Activated T-helper 17 cell treated with anti-CD3 and anti-CD28 coated beads, Interleukin-2, amount 50 U/mL, for 72 hours (primary cell): Measurements from ENCODE around the gene HEPACAM2. TPM values are rescaled to one million over a fixed set of nuclear protein-coding genes. Genes with fewer than 3 reads are reported as not detected.

Source experiments
- ATAC-seq: fragments of 150-1000 bp; cut with Tn5 transposase; replicated peaks from 2 replicates; pipeline ENCODE4 v1.10.0; 2021; ENCODE audit warnings: mild to moderate bottlenecking, moderate library complexity
- H3K27ac Mint-ChIP-seq: one replicate; pipeline ENCODE4 v1.8.0; 2022; ENCODE audit warnings: mixed read lengths
- H3K27me3 Mint-ChIP-seq: one replicate; pipeline ENCODE4 v1.8.0; 2022; ENCODE audit warnings: mixed read lengths
- H3K36me3 Mint-ChIP-seq: one replicate; pipeline ENCODE4 v1.8.0; 2022; ENCODE audit warnings: low read depth, mild to moderate bottlenecking, mixed read lengths
- H3K4me1 Mint-ChIP-seq: one replicate; pipeline ENCODE4 v1.8.0; 2022; ENCODE audit warnings: mixed read lengths
- H3K4me3 Mint-ChIP-seq: one replicate; pipeline ENCODE4 v1.8.0; 2022; ENCODE audit warnings: mild to moderate bottlenecking, mixed read lengths
- H3K9me3 Mint-ChIP-seq: one replicate; pipeline ENCODE4 v1.8.0; 2022; ENCODE audit warnings: mixed read lengths
- total RNA-seq, 2 donors: library from RNA; stranded (reverse); gene quantifications; one replicate each; pipeline ENCODE4 v1.2.3, GENCODE V29; 2022

The HEPACAM2 gene
- total RNA-seq, 2 donors from 2014 or later = not detected

DNA sequence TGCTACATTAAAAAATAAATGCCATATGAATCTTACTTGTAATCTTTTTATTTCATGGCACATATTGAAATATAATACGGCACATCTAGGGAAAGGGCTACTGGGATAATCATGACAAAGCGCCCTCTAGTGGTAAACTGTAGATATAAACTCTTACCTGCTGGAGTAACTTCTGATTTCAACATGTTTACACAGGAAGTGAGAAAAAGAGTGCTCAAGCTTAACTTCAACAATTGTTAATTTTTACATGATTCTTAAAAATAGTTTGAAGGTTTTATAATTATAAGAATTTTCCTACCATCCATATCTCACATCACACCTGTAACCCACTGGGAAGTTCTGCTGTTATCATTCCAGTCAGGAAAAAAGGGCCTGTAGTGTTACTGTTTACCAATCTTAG lies 2.0 kb upstream of the HEPACAM2 start:
- Mint-ChIP-seq H3K27me3 (no peaks in the 10 kb centered on the region), H3K4me3 (no peak overlapping the region), H3K27ac (no peak overlapping the region), H3K36me3 (no peaks in the 10 kb centered on the region), H3K9me3 (no peaks in the 10 kb centered on the region), H3K4me1 (peaks cover 5% of the 10 kb centered on the region)
- ATAC-seq = no peak

DNA sequence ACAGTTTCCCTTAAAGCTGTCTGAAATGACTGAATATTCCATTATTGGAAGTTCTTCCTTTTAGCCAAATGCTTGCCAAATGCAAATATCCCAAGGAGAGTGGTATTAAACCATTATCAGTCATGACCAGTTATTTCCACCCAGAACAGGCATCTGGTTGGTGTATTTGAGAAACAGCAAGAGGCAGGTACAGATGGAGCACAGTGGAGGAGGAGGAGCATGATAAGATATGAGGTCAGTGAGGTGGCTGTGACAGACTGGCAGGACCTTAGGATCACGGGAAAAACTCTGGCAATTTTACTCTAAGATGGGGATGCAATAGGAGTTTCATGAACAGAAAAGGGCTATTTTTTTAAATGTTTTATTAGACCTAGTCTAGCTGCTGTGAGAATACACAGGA lies 6.4 kb downstream of the HEPACAM2 start:
- H3K27ac Mint-ChIP-seq = no peak overlapping the region
- no peak for ATAC-seq
- H3K9me3 Mint-ChIP-seq = no peaks in the 10 kb centered on the region
- no peaks in the 10 kb centered on the region for H3K4me1 Mint-ChIP-seq
- no peak overlapping the region for H3K4me3 Mint-ChIP-seq
- peaks cover 24% of the 10 kb centered on the region for H3K27me3 Mint-ChIP-seq
- H3K36me3 Mint-ChIP-seq = no peaks in the 10 kb centered on the region

DNA sequence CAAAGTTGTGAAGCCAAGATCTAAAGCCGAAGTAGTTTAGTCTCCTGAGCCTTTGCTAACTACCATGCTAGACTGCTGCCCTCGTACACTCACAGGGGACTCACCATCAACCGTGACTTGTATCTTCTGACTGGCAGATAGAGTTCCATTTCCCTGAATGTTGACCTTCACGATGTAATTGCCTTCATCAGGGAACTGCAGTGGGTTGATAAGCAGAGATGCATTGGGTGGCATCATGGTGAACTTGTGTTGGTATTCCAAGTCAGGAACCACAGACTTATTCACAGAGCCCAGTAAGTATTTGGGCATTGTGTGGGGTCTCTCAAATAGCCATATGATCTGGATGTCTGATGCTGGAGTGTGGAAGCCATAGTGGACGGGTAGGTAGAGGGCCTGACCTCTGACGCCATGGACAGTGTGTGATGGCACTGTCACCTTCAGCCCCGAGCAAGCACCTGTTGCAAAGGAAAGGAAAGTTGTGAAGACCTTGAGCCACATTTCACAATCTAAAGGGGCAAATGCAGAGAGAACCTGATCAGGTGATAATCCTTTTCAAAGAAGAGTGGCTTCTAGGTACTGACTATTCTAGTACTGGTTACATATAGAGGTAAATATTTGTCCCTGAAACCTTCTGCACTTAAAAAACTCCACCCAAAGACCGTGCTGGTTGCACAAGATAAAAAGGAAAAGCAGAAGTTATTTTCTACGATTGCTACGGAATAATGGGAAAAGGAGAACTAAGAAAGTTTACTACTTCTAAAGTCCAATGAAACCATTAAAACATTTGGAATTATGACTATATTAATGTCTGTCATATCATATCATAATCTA lies 7.1 kb downstream of the HEPACAM2 start:
- H3K4me1 Mint-ChIP-seq = no peaks in the 10 kb centered on the region
- no peak overlapping the region for H3K27ac Mint-ChIP-seq
- H3K9me3 Mint-ChIP-seq = no peaks in the 10 kb centered on the region
- H3K4me3 Mint-ChIP-seq = no peak overlapping the region
- no peaks in the 10 kb centered on the region for H3K36me3 Mint-ChIP-seq
- ATAC-seq = no peak
- peaks cover 29% of the 10 kb centered on the region for H3K27me3 Mint-ChIP-seq

DNA sequence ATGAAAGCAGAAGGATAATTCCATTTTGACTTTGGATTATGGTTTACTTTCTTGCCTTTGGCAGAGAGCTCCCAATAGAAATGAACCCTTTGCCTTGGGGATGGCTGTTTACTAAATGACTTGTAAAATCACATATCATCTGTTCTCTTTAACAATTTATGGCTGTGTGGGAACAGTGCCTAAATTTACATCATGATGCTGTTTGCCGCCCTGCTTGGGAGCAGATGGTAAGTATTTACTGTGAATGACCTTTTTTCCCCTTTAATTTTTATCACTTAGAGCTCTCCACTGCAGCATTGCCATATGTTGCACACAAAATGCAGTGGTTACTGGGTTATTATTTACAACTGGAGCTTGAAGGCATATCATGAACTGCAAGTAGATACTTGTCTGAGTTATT lies 13.4 kb downstream of the HEPACAM2 start:
- H3K4me1 Mint-ChIP-seq = no peaks in the 10 kb centered on the region
- H3K27ac Mint-ChIP-seq = no peak overlapping the region
- no peaks in the 10 kb centered on the region for H3K36me3 Mint-ChIP-seq
- H3K4me3 Mint-ChIP-seq = no peak overlapping the region
- peaks cover 40% of the 10 kb centered on the region for H3K27me3 Mint-ChIP-seq
- ATAC-seq = no peak
- H3K9me3 Mint-ChIP-seq = no peaks in the 10 kb centered on the region

DNA sequence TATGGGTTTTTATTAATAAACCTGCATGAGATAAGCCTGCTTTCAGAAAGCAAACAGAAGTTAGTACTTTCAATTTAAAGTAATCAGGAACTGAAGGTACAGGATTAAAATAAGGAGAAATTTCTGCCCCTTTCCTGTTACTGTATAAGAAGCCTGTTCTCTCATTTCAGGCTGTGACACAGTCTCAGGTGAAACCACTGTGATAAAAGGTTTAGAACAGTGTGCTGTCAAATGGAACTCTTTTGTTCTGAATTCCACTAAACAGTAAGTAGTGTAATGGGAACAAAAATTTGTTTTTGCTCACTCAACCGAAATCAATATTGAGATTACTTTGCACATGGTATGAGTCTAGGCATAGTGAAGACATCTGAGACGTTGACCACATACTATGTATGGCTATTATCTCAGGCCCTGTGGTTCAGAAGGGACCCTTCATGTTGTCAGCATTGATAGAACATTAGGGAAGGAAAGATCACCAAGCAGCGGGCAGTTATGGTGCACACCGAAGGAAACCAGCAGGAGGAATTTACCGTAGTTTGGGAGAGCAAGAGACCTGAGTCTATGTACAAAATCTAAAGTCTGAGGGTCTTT lies 14.9 kb downstream of the HEPACAM2 start:
- H3K9me3 Mint-ChIP-seq = no peaks in the 10 kb centered on the region
- H3K27ac Mint-ChIP-seq = no peak overlapping the region
- ATAC-seq = no peak
- peaks cover 30% of the 10 kb centered on the region for H3K27me3 Mint-ChIP-seq
- H3K4me3 Mint-ChIP-seq = no peak overlapping the region
- no peaks in the 10 kb centered on the region for H3K4me1 Mint-ChIP-seq
- no peaks in the 10 kb centered on the region for H3K36me3 Mint-ChIP-seq

DNA sequence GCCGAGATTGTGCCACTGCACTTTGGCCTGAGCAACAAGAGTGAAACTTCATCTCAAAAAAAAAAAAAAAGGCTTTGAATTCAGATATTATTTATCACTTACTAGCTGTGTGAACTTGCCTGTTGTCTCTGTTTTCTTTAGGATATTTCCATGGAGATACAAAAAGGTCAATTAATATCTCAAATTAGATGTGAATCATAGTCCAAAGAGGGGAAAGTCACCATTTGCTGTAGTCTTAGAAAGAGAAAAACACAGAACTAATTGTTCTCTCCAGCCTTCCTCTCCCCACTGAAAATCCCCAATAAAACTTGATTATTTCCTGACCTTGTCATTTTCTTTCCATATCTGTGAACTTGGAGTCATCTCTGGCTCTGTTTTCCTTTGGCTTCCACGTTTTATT lies 21.2 kb downstream of the HEPACAM2 start:
- peaks cover 11% of the 10 kb centered on the region for H3K27me3 Mint-ChIP-seq
- no peak for ATAC-seq
- H3K36me3 Mint-ChIP-seq = no peaks in the 10 kb centered on the region
- no peak overlapping the region for H3K4me3 Mint-ChIP-seq
- no peak overlapping the region for H3K27ac Mint-ChIP-seq
- H3K4me1 Mint-ChIP-seq = no peaks in the 10 kb centered on the region
- no peaks in the 10 kb centered on the region for H3K9me3 Mint-ChIP-seq

DNA sequence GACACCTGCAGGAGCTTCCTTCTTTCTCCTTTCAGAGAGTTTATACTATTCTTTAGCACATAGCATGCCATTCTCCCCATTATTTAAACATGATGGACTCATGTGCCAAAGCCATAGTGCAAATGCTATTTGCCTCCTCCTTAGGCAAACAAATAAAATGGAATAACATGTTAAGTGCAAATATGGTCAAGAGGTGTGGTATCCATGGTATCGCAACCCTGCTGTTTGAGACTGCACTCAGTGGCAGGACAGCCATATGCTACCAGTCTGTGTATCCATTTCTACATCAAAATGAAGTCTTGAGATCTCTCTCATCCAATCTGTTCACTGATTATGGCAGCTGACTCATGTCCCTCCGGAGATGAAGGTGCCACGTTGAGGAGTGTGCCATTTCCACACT lies 22.8 kb downstream of the HEPACAM2 start:
- H3K27me3 Mint-ChIP-seq = peaks cover 15% of the 10 kb centered on the region
- H3K4me3 Mint-ChIP-seq = no peak overlapping the region
- no peak for ATAC-seq
- no peaks in the 10 kb centered on the region for H3K9me3 Mint-ChIP-seq
- no peaks in the 10 kb centered on the region for H3K4me1 Mint-ChIP-seq
- H3K27ac Mint-ChIP-seq = no peak overlapping the region
- H3K36me3 Mint-ChIP-seq = no peaks in the 10 kb centered on the region

DNA sequence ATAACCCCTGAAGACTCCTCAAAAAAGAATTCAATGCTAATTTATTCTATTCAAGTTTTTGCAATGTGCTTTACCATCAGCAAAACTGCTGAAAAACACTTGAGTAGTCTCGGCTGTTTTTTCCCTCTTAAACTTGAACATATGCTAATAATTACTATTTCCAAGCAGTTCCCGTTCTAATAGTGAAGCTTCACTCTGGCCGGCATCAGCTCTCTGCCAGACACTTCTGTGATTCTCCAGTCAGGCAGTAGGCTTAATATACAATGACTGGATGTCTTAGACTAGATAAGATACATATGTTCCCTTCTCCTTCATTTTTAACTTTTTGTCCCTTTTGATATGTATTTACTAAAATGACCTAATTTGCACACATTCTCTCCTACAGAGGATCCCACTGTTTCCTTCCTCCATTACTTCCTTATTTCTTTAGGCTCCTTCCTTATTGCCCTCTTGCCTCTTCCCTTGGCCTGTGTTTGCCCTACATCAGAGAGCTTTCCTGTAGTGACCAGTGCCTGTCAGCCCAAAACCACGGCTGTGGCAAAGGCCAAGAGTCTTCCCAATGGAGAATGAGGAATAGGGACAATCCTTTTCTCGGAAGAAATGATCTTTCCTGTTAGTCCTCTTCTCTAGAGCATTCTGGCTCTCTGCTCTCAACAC lies 23.5 kb downstream of the HEPACAM2 start:
- no peaks in the 10 kb centered on the region for H3K9me3 Mint-ChIP-seq
- no peak overlapping the region for H3K27ac Mint-ChIP-seq
- H3K27me3 Mint-ChIP-seq = peaks cover 18% of the 10 kb centered on the region
- no peak overlapping the region for H3K4me3 Mint-ChIP-seq
- no peaks in the 10 kb centered on the region for H3K36me3 Mint-ChIP-seq
- H3K4me1 Mint-ChIP-seq = no peaks in the 10 kb centered on the region
- ATAC-seq = no peak

DNA sequence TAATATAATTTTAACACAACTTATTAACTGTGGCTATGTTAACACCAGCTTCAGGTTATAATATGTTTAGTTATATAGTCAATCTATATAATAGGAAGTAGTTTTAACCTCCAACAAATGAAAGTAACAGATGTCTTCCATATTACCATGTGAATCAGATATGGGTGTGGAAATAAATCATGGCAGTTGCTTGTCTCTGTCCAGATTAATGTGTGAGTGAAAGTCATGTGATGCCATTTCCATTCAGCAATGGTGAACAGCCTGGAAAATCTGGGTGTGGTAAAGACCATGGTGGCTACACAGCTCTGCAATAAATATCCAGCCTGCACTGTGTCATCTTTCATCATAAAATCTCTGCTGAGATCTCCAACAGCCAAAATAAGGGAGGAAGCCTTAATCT lies 27.8 kb downstream of the HEPACAM2 start:
- H3K27ac Mint-ChIP-seq = no peak overlapping the region
- no peak overlapping the region for H3K4me3 Mint-ChIP-seq
- peaks cover 30% of the 10 kb centered on the region for H3K27me3 Mint-ChIP-seq
- no peaks in the 10 kb centered on the region for H3K4me1 Mint-ChIP-seq
- H3K9me3 Mint-ChIP-seq = no peaks in the 10 kb centered on the region
- no peaks in the 10 kb centered on the region for H3K36me3 Mint-ChIP-seq
- no peak for ATAC-seq

DNA sequence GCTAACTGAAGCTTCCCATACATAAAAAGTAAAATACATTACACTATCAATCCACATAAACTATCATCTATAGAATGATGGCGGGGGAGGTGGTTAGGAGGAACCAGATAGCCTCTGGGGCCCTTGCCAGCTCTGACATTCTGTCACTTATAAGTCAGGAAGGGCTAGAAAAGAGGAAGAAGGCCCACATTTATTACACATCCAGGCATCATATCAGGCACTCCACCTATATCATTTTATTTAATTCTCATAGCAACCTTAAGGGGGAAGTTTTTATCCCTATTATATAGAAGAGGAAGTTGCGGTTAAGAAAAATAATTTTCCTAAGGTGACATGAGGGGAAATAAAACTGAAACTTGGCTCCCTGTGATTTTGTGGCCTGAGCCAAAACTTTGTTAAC lies 29.9 kb downstream of the HEPACAM2 start:
- no peaks in the 10 kb centered on the region for H3K36me3 Mint-ChIP-seq
- no peak overlapping the region for H3K4me3 Mint-ChIP-seq
- no peaks in the 10 kb centered on the region for H3K9me3 Mint-ChIP-seq
- no peaks in the 10 kb centered on the region for H3K4me1 Mint-ChIP-seq
- H3K27me3 Mint-ChIP-seq = peaks cover 28% of the 10 kb centered on the region
- ATAC-seq = no peak
- H3K27ac Mint-ChIP-seq = no peak overlapping the region

DNA sequence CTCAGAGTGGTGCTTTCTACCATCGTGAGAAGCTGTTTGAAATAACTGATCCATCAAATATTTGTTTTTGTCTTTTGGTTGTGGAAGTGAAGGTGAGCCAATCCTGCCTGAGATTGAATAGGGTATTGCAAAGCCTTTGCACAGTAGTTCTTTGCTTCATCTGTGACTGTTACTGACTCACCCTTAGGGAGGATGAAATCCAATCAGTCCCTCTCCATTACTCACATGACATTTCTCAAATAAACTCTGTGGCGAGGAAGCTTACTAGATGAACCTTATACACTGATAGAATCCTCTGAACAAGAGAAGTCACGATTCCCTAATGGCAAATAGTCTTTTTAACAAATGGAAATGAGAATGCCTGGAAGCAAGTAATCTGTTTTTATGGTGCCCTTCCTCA lies 31.9 kb downstream of the HEPACAM2 start:
- Mint-ChIP-seq H3K4me1 (no peaks in the 10 kb centered on the region), H3K9me3 (no peaks in the 10 kb centered on the region), H3K36me3 (no peaks in the 10 kb centered on the region), H3K27me3 (peaks cover 40% of the 10 kb centered on the region), H3K4me3 (no peak overlapping the region), H3K27ac (no peak overlapping the region)
- ATAC-seq = no peak

DNA sequence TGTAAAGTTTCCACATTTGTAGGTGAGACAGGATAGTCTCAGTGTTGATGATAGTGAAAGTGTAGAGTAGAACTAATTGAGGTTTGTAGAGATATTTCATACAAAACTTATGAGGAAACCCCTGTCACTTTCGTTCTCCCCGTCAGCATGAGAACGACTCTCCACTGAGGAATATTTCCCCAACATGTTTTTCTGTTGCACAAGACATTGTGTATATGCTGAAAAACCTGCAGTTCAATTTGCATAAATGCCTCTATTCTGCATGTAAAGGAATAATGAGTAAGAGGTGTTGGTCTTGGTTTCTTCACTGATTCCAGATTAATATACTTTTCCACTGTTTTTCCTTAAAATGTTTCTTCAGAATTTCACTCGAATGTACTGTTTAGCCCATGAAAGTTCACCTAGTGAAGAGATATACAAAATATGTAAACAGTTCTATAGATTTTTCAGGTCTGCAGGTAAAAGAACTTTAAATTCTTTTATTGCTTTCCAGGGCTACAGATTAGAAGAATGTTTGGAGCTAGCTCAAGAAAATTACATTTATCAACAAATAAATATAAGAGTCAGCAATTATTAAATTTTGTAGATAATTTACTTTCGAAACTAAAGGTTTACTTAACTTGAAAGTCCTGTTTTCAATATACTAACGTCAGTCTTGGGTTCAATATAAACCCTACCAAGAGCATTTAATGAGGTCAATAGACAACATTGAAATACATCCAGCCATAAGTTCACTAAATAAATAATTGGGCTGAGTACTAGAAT lies 37.2 kb downstream of the HEPACAM2 start:
- Mint-ChIP-seq H3K4me1 (no peaks in the 10 kb centered on the region), H3K27me3 (peaks cover 34% of the 10 kb centered on the region), H3K27ac (no peak overlapping the region), H3K36me3 (no peaks in the 10 kb centered on the region), H3K4me3 (no peak overlapping the region), H3K9me3 (no peaks in the 10 kb centered on the region)
- ATAC-seq = no peak

DNA sequence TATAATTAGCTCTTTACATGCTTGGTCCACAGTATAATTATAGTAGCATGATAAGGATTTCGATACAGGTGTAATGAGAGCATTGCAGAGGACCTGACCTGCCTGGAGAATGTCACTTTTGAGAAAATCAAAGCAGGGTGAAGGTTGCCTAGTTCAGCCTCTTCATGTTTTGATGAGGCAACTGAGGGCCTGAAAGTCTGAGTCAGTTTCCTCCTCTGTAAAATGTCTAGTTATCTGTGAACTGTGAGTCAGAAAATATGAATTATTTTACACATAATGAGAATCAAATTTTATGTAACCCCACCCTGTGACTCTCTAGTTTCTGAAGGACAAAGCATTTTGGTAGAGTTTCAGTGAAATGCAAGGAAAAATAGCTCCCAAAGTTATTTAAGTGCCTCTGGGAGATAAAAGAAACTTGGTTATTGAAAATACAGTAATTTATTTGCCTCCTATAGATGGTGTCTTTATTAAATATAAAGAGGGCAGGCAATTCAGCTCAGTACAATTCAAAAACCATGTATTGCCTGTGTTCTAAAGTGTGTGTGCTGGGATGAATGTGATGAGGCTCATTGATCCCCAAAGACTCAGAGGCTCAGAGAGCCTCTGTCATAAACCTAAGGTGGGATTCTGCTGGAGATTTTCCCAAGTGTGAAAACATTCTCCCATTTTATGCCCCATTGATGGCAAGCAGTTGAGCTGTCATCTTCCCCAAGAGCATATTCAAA lies 40.8 kb downstream of the HEPACAM2 start:
- Mint-ChIP-seq H3K27ac (peak overlapping the region; percentile 11), H3K4me3 (no peak overlapping the region), H3K27me3 (peaks cover 25% of the 10 kb centered on the region), H3K36me3 (no peaks in the 10 kb centered on the region), H3K9me3 (no peaks in the 10 kb centered on the region), H3K4me1 (no peaks in the 10 kb centered on the region)
- peak; percentile 97 for ATAC-seq

DNA sequence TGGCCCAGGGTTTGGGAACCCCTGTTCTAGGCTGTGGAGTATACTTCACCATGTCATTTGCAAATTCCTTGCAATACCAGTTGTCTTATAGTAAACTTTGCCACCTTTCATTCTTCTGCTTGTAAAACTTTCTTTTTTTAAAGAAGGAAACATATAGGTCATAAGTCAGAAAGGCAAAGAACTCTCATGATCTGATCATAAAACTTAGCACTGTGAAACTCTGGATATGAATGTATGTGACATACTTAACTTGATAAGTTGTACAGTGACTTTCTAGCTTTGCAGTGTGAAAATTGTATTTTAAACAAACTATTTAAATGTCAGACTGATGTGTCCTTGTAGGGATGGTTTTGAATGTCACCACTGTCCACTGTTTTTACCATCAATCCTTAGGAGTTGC lies 47.1 kb downstream of the HEPACAM2 start:
- H3K27ac Mint-ChIP-seq = no peak overlapping the region
- peaks cover 19% of the 10 kb centered on the region for H3K27me3 Mint-ChIP-seq
- peak; percentile 50 for ATAC-seq
- no peaks in the 10 kb centered on the region for H3K4me1 Mint-ChIP-seq
- H3K4me3 Mint-ChIP-seq = no peak overlapping the region
- H3K36me3 Mint-ChIP-seq = no peaks in the 10 kb centered on the region
- no peaks in the 10 kb centered on the region for H3K9me3 Mint-ChIP-seq
